ENCODE data around the gene MAP2K4. TPM values are rescaled to one million over a fixed set of nuclear protein-coding genes. Genes with fewer than 3 reads are reported as not detected.
A peak's percentile ranks its signal among the peaks of the same experiment; 100 is the strongest.
"Not testable (repeated sequence)": the region's sequence is repeated elsewhere in the genome, so short reads cannot be mapped to it uniquely, and the experiment has no call there.

Gene MAP2K4
- total RNA-seq, 2 experiments from 2014 or later, result 26.0 to 27.3 TPM

- DNase-seq, result no peak
- no peak overlapping the region for H3K27ac Mint-ChIP-seq
- peaks cover 11% of the 10 kb centered on the region for H3K9me3 Mint-ChIP-seq
- H3K4me1 Mint-ChIP-seq, result no peaks in the 10 kb centered on the region
- no peak overlapping the region for H3K4me3 Mint-ChIP-seq
- ChIA-PET CTCF (no interaction called here), POLR2A (no interaction called here)
- peaks cover 64% of the 10 kb centered on the region for H3K36me3 Mint-ChIP-seq (ENCODE audit: low read depth)
- no peaks in the 10 kb centered on the region for H3K27me3 Mint-ChIP-seq
Observed at GRCh38 chr17:12137859-12138258, 117.2 kb downstream of the MAP2K4 start.

- Mint-ChIP-seq H3K27ac (no peak overlapping the region), H3K27me3 (no peaks in the 10 kb centered on the region), H3K4me3 (no peak overlapping the region), H3K36me3 (ENCODE audit: low read depth) (peaks cover 67% of the 10 kb centered on the region), H3K4me1 (no peaks in the 10 kb centered on the region), H3K9me3 (peaks cover 11% of the 10 kb centered on the region)
- DNase-seq, result no peak
- CTCF ChIA-PET, result no interaction called here
- POLR2A ChIA-PET, result no interaction called here
Observed at GRCh38 chr17:12140685-12141084, 120.0 kb downstream of the MAP2K4 start.

- H3K36me3 Mint-ChIP-seq (ENCODE audit: low read depth); H3K27ac Mint-ChIP-seq; H3K9me3 Mint-ChIP-seq; H3K27me3 Mint-ChIP-seq; H3K4me1 Mint-ChIP-seq; POLR2A ChIA-PET; CTCF ChIA-PET; H3K4me3 Mint-ChIP-seq; DNase-seq: not testable (repeated sequence)
Observed at GRCh38 chr17:12162187-12162586, 141.5 kb downstream of the MAP2K4 start.

DNA sequence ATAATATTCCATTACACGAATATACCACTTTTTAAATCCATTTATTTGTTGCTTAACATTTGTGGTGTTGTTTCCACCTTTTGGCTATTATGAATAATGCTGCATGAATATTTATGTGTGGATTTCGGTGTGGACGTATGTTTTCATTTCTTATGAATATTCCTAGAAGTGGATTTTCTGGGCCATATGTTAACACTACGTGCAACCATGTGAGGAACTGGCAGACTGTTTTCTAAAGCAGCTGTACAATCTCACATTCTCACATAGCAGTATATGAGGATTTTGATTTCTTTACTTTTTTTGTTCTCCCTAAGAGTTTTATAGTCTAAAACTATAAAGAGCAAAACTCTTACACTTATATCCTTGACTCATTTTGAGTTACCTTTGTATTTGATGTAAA lies 143.4 kb downstream of the MAP2K4 start:
- Mint-ChIP-seq H3K27ac (no peak overlapping the region), H3K36me3 (ENCODE audit: low read depth) (no peaks in the 10 kb centered on the region), H3K4me1 (no peaks in the 10 kb centered on the region), H3K9me3 (peaks cover 3% of the 10 kb centered on the region), H3K4me3 (no peak overlapping the region), H3K27me3 (no peaks in the 10 kb centered on the region)
- no peak for DNase-seq
- CTCF ChIA-PET, result interaction anchor here (0.6 kb wide), 1 partner anchor 165 kb away, joined by 3 read pairs; no protein-coding TSS in a partner anchor
- POLR2A ChIA-PET, result no interaction called here

DNA sequence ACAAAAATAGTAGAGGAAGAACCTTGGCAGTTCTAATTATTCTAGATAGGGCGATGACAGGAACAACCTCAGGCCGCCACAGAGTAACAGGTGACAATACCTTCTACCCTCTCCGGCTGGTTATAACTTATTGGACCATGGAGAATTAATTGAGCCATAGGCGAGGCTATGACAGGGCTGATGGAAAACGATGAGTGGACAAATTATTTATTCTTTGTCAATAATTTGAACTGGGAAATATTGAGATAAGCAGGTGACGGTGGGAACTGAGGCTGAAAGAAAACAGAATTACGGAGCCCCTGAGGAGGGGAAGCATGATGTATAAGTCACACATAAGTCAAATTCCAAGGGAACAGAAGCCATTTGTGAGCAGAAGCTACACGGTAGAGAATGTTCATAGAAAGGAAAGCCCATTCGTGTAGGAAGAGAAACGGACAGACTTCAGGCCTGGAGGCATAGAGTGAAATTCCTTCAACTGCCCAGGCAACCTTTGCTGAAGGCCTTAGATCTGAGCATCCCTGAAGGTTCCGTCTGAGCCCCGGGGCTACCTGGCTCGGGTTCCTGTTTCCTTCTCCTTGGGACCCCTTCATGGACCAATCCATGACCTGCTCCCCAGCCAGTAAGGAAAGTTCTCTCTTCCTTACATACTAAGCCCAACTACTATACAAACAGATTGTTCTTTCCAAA lies 158.1 kb downstream of the MAP2K4 start:
- ChIA-PET CTCF (no interaction called here), POLR2A (no interaction called here)
- DNase-seq, result no peak
- no peaks in the 10 kb centered on the region for H3K9me3 Mint-ChIP-seq
- no peak overlapping the region for H3K4me3 Mint-ChIP-seq
- H3K36me3 Mint-ChIP-seq (ENCODE audit: low read depth), result no peaks in the 10 kb centered on the region
- no peaks in the 10 kb centered on the region for H3K27me3 Mint-ChIP-seq
- H3K27ac Mint-ChIP-seq, result no peak overlapping the region
- no peaks in the 10 kb centered on the region for H3K4me1 Mint-ChIP-seq

DNA sequence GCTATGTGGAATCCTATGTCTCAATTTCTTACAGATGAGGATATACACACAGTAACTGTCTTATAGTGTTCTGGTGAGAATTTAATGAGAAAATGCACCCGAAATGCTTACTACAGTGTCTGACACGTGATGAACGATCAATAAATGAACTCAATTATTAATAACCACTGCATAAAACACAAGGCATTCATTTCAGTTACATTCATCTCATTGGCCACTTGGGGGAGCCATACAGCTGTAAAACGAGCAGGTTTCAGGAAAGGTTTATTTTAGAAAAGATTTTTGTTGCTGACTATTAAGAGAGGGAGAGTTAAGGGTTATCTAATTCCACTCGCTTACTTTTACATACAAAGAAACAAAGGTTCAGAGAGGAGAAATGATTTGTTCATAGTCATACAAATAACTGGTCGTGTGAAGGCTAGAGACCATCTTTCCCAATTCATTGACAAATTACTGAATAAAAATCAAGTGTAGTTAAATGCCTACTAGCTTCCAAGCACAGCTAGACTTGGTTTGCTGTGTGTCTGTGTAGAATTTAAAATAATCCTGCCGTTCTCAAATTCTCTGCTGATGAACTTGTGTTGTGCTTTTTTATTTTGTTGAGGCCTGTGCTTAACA lies 160.1 kb downstream of the MAP2K4 start:
- H3K9me3 Mint-ChIP-seq, result no peaks in the 10 kb centered on the region
- no peaks in the 10 kb centered on the region for H3K4me1 Mint-ChIP-seq
- no peaks in the 10 kb centered on the region for H3K36me3 Mint-ChIP-seq (ENCODE audit: low read depth)
- H3K4me3 Mint-ChIP-seq, result no peak overlapping the region
- H3K27me3 Mint-ChIP-seq, result no peaks in the 10 kb centered on the region
- DNase-seq, result peak; percentile 32
- ChIA-PET POLR2A (no interaction called here), CTCF (no interaction called here)
- H3K27ac Mint-ChIP-seq, result no peak overlapping the region

DNA sequence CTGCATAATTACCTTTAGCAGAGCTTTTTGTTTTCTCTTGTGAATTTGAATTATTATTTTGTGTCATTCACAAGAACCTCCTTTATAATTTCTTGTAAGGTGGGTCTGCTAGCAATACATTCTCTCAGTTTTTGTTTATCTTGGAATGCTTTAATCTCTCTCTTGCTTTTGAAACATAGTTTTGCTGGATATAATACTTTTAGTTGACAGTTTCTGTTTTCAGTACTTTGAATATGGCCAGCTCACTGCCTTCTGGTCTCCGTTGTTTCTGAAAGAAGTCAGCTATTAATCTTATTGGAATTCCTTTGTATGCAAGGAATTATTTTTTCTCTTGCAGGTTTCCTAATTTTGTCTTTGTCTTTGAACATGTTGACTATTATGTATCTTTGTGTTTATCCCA lies 167.0 kb downstream of the MAP2K4 start:
- H3K4me1 Mint-ChIP-seq, result no peaks in the 10 kb centered on the region
- H3K27ac Mint-ChIP-seq, result no peak overlapping the region
- peaks cover 13% of the 10 kb centered on the region for H3K9me3 Mint-ChIP-seq
- no peak for DNase-seq
- H3K27me3 Mint-ChIP-seq, result no peaks in the 10 kb centered on the region
- no peak overlapping the region for H3K4me3 Mint-ChIP-seq
- ChIA-PET CTCF (no interaction called here), POLR2A (no interaction called here)
- no peaks in the 10 kb centered on the region for H3K36me3 Mint-ChIP-seq (ENCODE audit: low read depth)

DNA sequence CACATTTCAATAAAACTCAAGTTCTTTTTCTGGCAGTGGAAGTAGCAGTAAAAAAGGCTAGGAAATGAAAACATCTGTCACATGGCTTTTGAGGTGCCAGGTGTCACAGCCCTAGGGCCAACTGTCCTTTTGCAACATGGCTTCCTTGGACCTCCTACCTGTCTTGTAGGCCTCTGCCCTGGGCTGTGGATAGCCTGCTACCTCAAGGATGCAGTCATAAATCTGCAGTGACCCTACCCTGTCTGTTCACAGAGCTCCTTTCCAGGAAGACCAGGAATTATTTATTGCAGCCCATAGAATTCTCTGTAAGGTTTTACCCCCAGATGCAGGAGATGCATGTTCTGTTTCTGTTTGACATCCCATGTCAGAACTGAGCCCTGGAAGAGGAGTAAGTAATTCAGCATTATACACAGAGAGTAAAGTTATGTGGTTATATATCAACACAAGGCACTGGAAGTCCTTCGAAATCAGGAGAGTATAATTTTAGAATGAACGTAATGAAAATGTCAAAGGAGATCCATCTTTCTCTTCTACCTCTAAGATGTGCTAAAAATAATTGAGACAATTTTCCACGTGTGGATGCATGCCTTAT lies 172.6 kb downstream of the MAP2K4 start:
- ChIA-PET POLR2A (no interaction called here), CTCF (no interaction called here)
- no peaks in the 10 kb centered on the region for H3K36me3 Mint-ChIP-seq (ENCODE audit: low read depth)
- H3K9me3 Mint-ChIP-seq, result peaks cover 9% of the 10 kb centered on the region
- no peak overlapping the region for H3K4me3 Mint-ChIP-seq
- H3K27me3 Mint-ChIP-seq, result no peaks in the 10 kb centered on the region
- no peak overlapping the region for H3K27ac Mint-ChIP-seq
- DNase-seq, result no peak
- no peaks in the 10 kb centered on the region for H3K4me1 Mint-ChIP-seq

Small RNAs within 50 kb of the gene (microRNA-seq; reads per million reads assigned to microRNA genes)
- gene MIR744 (ENCODE audit: borderline microRNAs expressed, borderline replicate concordance), result 630 reads per million, percentile 83 among the genes with 10 or more reads in this experiment

Other genes with a start within 250 kb of the MAP2K4 start
- gene ZNF18, start 23.4 kb upstream of the MAP2K4 start, total RNA-seq, result 10 to 100 TPM in 1 of 2 experiments, 1 to 10 TPM in 1; 10.0 to 10.1 TPM